ENCODE measurements around the gene SLC9A3.

The SLC9A3 gene

GRCh38 chr5:531749-532315 is 7.6 kb upstream of the SLC9A3 start:
- DNase-seq (ENCODE audit: extremely low read depth, low read depth) = no peak
- TF ChIP-seq CTCF (IDR thresholded peaks at IDR 0.05; ENCODE audit: low read depth, low read length, missing control alignments) = no peak
- H3K4me3 ChIP-seq (replicated peaks; ENCODE audit: low read depth, low read length) = no peak overlapping the region

- no peak for TF ChIP-seq CTCF (IDR thresholded peaks at IDR 0.05; ENCODE audit: low read depth, low read length, missing control alignments)
- H3K4me3 ChIP-seq (replicated peaks; ENCODE audit: low read depth, low read length) = no peak overlapping the region
- no peak for DNase-seq (ENCODE audit: extremely low read depth, low read depth)
These were observed 7.0 kb upstream of the SLC9A3 start for GRCh38 chr5:531101-531748.

GRCh38 chr5:530001-530955 is 6.0 kb upstream of the SLC9A3 start:
- TF ChIP-seq CTCF (IDR thresholded peaks at IDR 0.05; ENCODE audit: low read depth, low read length, missing control alignments) = no peak
- no peak for DNase-seq (ENCODE audit: extremely low read depth, low read depth)
- no peak overlapping the region for H3K4me3 ChIP-seq (replicated peaks; ENCODE audit: low read depth, low read length)

- TF ChIP-seq CTCF (IDR thresholded peaks at IDR 0.05; ENCODE audit: low read depth, low read length, missing control alignments) = no peak
- H3K4me3 ChIP-seq (replicated peaks; ENCODE audit: low read depth, low read length) = no peak overlapping the region
- DNase-seq (ENCODE audit: extremely low read depth, low read depth) = no peak
These were observed 4.6 kb upstream of the SLC9A3 start for GRCh38 chr5:528629-529511.

GRCh38 chr5:527646-528628 is 3.7 kb upstream of the SLC9A3 start:
- TF ChIP-seq CTCF (IDR thresholded peaks at IDR 0.05; ENCODE audit: low read depth, low read length, missing control alignments) = no peak
- H3K4me3 ChIP-seq (replicated peaks; ENCODE audit: low read depth, low read length) = no peak overlapping the region
- no peak for DNase-seq (ENCODE audit: extremely low read depth, low read depth)

Measured in HFF-Myc (cell line).